ENCODE measurements around the gene TRIL.

GRCh38 chr7:28964056-28964455 is 5.9 kb upstream of the TRIL start:
- TF ChIP-seq CTCF (IDR thresholded peaks at IDR 0.05): no peak
- no peak for TF ChIP-seq POLR2A (IDR thresholded peaks at IDR 0.05)
